CD8-positive, alpha-beta memory T cell (primary cell): Measurements from ENCODE around the gene FRMD4A. TPM values are rescaled to one million over a fixed set of nuclear protein-coding genes. Genes with fewer than 3 reads are reported as not detected.

Source experiments
- CTCF ChIA-PET: fragments of 350-600 bp; sonication (Branson Sonifier 250); formaldehyde crosslinking; loops from one replicate; lab custom pipeline; 2021; ENCODE audit warnings: antibody characterized with exemption; lab: Charles Lee
- POLR2A ChIA-PET: fragments of 350-600 bp; sonication (Branson Sonifier 250); formaldehyde crosslinking; loops from one replicate; lab custom pipeline; 2021; ENCODE audit warnings: antibody characterized with exemption; lab: Charles Lee
- DNase-seq, 5 donors: peaks; one replicate each; pipeline versions ENCODE4 v3.0.0 to v3.0.0-alpha.2; 2020 to 2022; ENCODE audit warnings: mixed read lengths in 1 of 5
- H3K27ac ChIP-seq: one replicate; pipeline ENCODE4 v1.7.0; 2013; ENCODE audit warnings: low read depth, mild to moderate bottlenecking, low read length, moderate library complexity
- H3K27me3 ChIP-seq: 2 replicates; pipeline ENCODE4 v1.7.0; 2013; ENCODE audit warnings: low read length, mild to moderate bottlenecking; ENCODE audit not compliant: insufficient read depth, poor library complexity, severe bottlenecking
- H3K36me3 ChIP-seq: 2 replicates; pipeline ENCODE4 v1.7.0; 2013; ENCODE audit warnings: mild to moderate bottlenecking, low read length, moderate library complexity; ENCODE audit not compliant: insufficient read depth
- H3K4me1 ChIP-seq: 2 replicates; pipeline ENCODE4 v1.7.0; 2013; ENCODE audit warnings: mild to moderate bottlenecking, low read length, moderate library complexity; ENCODE audit not compliant: insufficient read depth
- H3K4me3 ChIP-seq: 2 replicates; pipeline ENCODE4 v1.7.0; 2013; ENCODE audit warnings: mild to moderate bottlenecking, low read length
- H3K9me3 ChIP-seq: 2 replicates; pipeline ENCODE4 v1.7.0; 2013; ENCODE audit warnings: mild to moderate bottlenecking, low read length
- H3K27ac Mint-ChIP-seq, 8 donors: one replicate each; pipeline ENCODE4 v1.8.0; 2020 to 2021; ENCODE audit warnings: mixed read lengths in 8 of 8, mild to moderate bottlenecking in 6 of 8, inconsistent platforms in 3 of 8, moderate library complexity in 3 of 8
- H3K27me3 Mint-ChIP-seq, 2 donors: one replicate each; pipeline ENCODE4 v1.8.0; 2020 to 2021; ENCODE audit warnings: mixed read lengths in 2 of 2, mild to moderate bottlenecking in 1 of 2, moderate library complexity in 1 of 2
- H3K36me3 Mint-ChIP-seq, 3 donors: one replicate each; pipeline ENCODE4 v1.8.0; 2020 to 2021; ENCODE audit warnings: mixed read lengths in 3 of 3, inconsistent platforms in 1 of 3, mild to moderate bottlenecking in 1 of 3
- H3K4me1 Mint-ChIP-seq, 3 donors: one replicate each; pipeline ENCODE4 v1.8.0; 2020 to 2021; ENCODE audit warnings: mixed read lengths in 3 of 3, inconsistent platforms in 1 of 3, mild to moderate bottlenecking in 1 of 3
- H3K4me3 Mint-ChIP-seq, 7 donors: one replicate each; pipeline ENCODE4 v1.8.0; 2020 to 2021; ENCODE audit warnings: mixed read lengths in 7 of 7, mild to moderate bottlenecking in 6 of 7, moderate library complexity in 4 of 7, inconsistent platforms in 2 of 7
- H3K9me3 Mint-ChIP-seq, 5 donors: one replicate each; pipeline ENCODE4 v1.8.0; 2020 to 2022; ENCODE audit warnings: mixed read lengths in 5 of 5, mild to moderate bottlenecking in 3 of 5, moderate library complexity in 2 of 5, inconsistent platforms in 1 of 5
- polyA plus RNA-seq: library from polyadenylated mRNA; unstranded; fragments of 300-500 nt; fragmentation: Illumina TruSeq; gene quantifications from one replicate; pipeline ENCODE4 v1.2.3, GENCODE V29; 2021
- total RNA-seq, 2 experiments: library from RNA; stranded (reverse); gene quantifications; one replicate each; pipeline ENCODE4 v1.2.3, GENCODE V29; 2021

FRMD4A gene
- total and polyA plus RNA-seq, 3 experiments from 2014 or later = 0.21 to 2.7 (median 2.1) TPM

DNA sequence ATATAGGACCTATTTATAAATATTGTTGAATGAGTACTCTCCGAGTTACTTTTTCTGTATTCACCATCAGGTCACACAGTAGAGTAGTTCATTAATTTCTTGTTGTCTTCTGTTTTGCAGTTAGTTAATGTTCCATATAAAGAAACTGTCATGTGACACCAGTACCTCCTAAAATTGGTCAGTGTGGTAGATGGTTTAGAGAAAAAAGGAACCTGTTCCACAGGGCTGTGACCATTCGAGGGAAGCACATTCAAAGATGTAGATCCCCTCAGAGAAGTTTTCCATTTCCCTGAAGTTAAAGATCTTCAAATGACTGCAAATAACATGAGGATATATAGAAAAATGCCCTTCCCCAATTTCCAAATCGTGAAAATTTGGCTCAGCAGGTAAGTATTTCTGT lies 698.3 kb downstream of the FRMD4A start:
- H3K27me3 Mint-ChIP-seq = no peaks in the 10 kb centered on the region
- no peak overlapping the region for H3K4me3 Mint-ChIP-seq
- Histone ChIP-seq H3K4me1 (no peaks in the 10 kb centered on the region), H3K27ac (no peak overlapping the region), H3K27me3 (no peaks in the 10 kb centered on the region), H3K36me3 (peaks cover 10% of the 10 kb centered on the region), H3K4me3 (no peak overlapping the region), H3K9me3 (no peaks in the 10 kb centered on the region)
- CTCF ChIA-PET = no interaction called here
- POLR2A ChIA-PET = no interaction called here
- H3K9me3 Mint-ChIP-seq = no peaks in the 10 kb centered on the region
- H3K27ac Mint-ChIP-seq = no peak overlapping the region
- no peak for DNase-seq
- H3K4me1 Mint-ChIP-seq = no peaks in the 10 kb centered on the region
- H3K36me3 Mint-ChIP-seq = peaks cover 29 to 76% (median 30%) of the 10 kb centered on the region in 3 donors

DNA sequence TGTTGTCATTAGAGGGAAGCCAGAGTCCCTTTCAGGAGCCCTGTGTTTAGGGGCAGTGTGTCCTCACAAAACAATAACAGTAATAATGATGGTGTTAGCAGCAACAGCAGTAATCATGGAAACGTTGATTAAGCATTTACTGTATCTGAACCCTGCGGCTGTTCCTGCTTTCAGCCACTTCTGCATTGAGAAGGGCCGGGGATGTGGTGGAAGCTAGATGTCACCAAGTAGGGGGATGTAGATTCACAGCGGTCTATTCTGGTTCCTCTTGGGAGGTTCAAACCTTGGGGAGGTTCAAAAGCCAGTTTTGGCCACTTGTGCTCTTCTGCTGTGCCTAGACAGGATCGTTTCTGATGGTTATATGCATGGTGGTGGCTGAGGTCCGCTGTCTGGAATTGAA lies 699.1 kb downstream of the FRMD4A start:
- no peak overlapping the region for H3K27ac Mint-ChIP-seq
- Histone ChIP-seq H3K9me3 (no peaks in the 10 kb centered on the region), H3K4me1 (no peaks in the 10 kb centered on the region), H3K36me3 (peaks cover 7% of the 10 kb centered on the region), H3K27me3 (no peaks in the 10 kb centered on the region), H3K4me3 (no peak overlapping the region), H3K27ac (no peak overlapping the region)
- no peak for DNase-seq
- H3K4me1 Mint-ChIP-seq = no peaks in the 10 kb centered on the region
- H3K9me3 Mint-ChIP-seq = no peaks in the 10 kb centered on the region
- no peaks in the 10 kb centered on the region for H3K27me3 Mint-ChIP-seq
- peaks cover 26 to 70% (median 27%) of the 10 kb centered on the region in 3 donors for H3K36me3 Mint-ChIP-seq
- ChIA-PET POLR2A (no interaction called here), CTCF (no interaction called here)
- no peak overlapping the region for H3K4me3 Mint-ChIP-seq

DNA sequence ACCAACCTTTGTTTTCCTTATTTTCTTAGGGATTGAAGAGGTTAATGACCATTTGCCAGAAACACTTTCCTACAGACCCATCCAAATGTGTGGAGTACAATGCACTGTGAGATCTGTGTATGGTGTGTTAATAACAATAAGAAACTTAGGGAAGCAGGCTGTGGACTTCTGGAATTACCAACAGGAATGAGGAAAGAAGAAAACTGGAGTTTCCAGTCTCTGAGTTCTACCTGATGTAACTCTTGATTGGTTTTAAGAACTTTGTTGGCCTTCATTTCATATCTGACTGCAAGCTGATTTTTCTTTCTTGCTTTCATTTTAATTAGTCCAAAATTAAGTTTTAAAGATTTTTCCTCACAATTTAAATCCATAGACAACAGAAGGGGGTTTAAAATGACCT lies 700.5 kb downstream of the FRMD4A start:
- Histone ChIP-seq H3K36me3 (peaks cover 6% of the 10 kb centered on the region), H3K27ac (no peak overlapping the region), H3K4me1 (no peaks in the 10 kb centered on the region), H3K9me3 (no peaks in the 10 kb centered on the region), H3K4me3 (no peak overlapping the region), H3K27me3 (no peaks in the 10 kb centered on the region)
- Mint-ChIP-seq H3K27ac (no peak overlapping the region), H3K36me3 (peaks cover 20 to 63% (median 26%) of the 10 kb centered on the region in 3 donors), H3K27me3 (no peaks in the 10 kb centered on the region), H3K4me1 (no peaks in the 10 kb centered on the region), H3K9me3 (no peaks in the 10 kb centered on the region), H3K4me3 (no peak overlapping the region)
- CTCF ChIA-PET = no interaction called here
- POLR2A ChIA-PET = no interaction called here
- DNase-seq = no peak

DNA sequence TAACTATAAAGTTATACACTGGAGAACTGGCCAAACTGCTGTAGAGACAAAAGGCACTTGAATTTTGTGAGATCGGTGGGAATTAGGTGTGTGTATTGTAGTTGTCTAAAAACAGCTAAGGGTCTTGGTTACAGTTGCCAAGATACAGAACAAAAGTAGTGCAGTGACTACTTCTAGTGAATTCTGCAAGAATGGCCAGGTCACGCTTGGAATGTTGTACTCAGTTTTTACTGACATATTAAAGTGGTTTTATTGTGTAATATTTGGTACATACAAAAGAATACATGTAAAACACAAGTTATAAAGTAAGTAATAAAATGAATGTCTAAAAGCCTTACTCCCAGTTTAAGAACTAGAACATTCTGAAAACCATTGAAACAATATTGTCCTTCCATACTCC lies 701.6 kb downstream of the FRMD4A start:
- H3K4me3 ChIP-seq = no peak overlapping the region
- Mint-ChIP-seq H3K36me3 (peaks cover 14 to 61% (median 18%) of the 10 kb centered on the region in 3 donors), H3K9me3 (no peaks in the 10 kb centered on the region), H3K4me3 (no peak overlapping the region), H3K27me3 (no peaks in the 10 kb centered on the region), H3K4me1 (no peaks in the 10 kb centered on the region), H3K27ac (peak overlapping the region in 2 of 8 donors; percentile 3 to 22)
- ChIA-PET CTCF (interaction anchor here (0.6 kb wide), 1 partner anchor 10 kb away, joined by 3 read pairs; no protein-coding TSS in a partner anchor), POLR2A (no interaction called here)
- H3K36me3 ChIP-seq = peaks cover 6% of the 10 kb centered on the region
- H3K4me1 ChIP-seq = no peaks in the 10 kb centered on the region
- DNase-seq = no peak
- H3K27ac ChIP-seq = no peak overlapping the region
- H3K27me3 ChIP-seq = no peaks in the 10 kb centered on the region
- no peaks in the 10 kb centered on the region for H3K9me3 ChIP-seq

GRCh38 chr10:13628661-13629060 lies 702.1 kb downstream of the FRMD4A start:
- Mint-ChIP-seq H3K9me3 (no peaks in the 10 kb centered on the region), H3K27me3 (no peaks in the 10 kb centered on the region), H3K4me1 (no peaks in the 10 kb centered on the region), H3K36me3 (peaks cover 14 to 58% (median 19%) of the 10 kb centered on the region in 3 donors), H3K27ac (peak overlapping the region in 2 of 8 donors; percentile 3 to 22), H3K4me3 (no peak overlapping the region)
- no peaks in the 10 kb centered on the region for H3K27me3 ChIP-seq
- H3K27ac ChIP-seq = no peak overlapping the region
- no peaks in the 10 kb centered on the region for H3K4me1 ChIP-seq
- no peak overlapping the region for H3K4me3 ChIP-seq
- H3K36me3 ChIP-seq = peaks cover 6% of the 10 kb centered on the region
- no peak for DNase-seq
- ChIA-PET CTCF (interaction anchor here (0.6 kb wide), 1 partner anchor 11 kb away, joined by 3 read pairs; no protein-coding TSS in a partner anchor), POLR2A (no interaction called here)
- no peaks in the 10 kb centered on the region for H3K9me3 ChIP-seq

DNA sequence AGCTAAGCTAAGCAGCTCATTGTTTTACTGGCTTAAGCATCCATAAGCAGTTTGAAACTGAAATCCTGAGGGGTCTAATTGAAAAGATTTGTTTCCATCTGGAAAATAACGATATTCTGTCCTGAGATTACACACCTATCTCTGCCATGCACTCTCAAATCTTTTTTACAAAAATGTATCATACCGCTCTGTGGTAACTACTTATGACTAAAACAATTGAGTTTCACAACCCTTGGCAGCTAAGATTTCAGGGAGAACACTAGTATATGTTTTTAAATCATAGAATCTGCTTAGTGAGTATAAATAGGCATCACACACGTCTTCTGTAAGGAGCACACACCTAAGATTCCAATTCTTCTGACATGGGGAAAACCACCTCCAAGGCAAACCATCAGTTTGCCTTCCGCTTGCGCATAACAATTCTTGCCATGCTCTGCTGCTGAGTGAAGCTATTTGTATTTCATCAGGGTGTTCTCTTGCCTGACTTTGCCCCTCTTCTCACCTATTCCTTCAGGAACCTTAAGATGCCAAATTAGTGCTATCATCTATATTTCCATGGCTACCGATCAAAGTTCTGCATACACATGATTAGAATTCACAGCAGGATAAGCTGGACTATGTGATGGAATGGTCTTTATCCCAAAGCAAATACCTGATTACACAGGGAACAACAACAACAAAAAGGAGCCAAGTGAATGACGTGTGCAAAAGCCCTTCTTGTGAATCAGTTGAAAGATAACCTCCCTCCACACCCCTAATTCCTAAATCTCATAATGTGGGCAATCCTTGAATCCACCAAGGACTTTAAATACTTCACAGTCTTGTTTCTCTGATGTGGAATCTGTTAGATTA lies 703.0 kb downstream of the FRMD4A start:
- no peak overlapping the region for H3K4me3 Mint-ChIP-seq
- CTCF ChIA-PET = no interaction called here
- H3K9me3 ChIP-seq = no peaks in the 10 kb centered on the region
- H3K36me3 ChIP-seq = peaks cover 6% of the 10 kb centered on the region
- no peaks in the 10 kb centered on the region for H3K27me3 Mint-ChIP-seq
- H3K36me3 Mint-ChIP-seq = peaks cover 14 to 55% (median 19%) of the 10 kb centered on the region in 3 donors
- no peaks in the 10 kb centered on the region for H3K4me1 Mint-ChIP-seq
- no peaks in the 10 kb centered on the region for H3K27me3 ChIP-seq
- no peak overlapping the region for H3K27ac ChIP-seq
- no peak overlapping the region for H3K4me3 ChIP-seq
- H3K4me1 ChIP-seq = no peaks in the 10 kb centered on the region
- no peaks in the 10 kb centered on the region for H3K9me3 Mint-ChIP-seq
- POLR2A ChIA-PET = no interaction called here
- DNase-seq = no peak
- H3K27ac Mint-ChIP-seq = no peak overlapping the region

GRCh38 chr10:13624630-13625029 lies 706.1 kb downstream of the FRMD4A start:
- no peaks in the 10 kb centered on the region for H3K27me3 ChIP-seq
- no peak overlapping the region for H3K4me3 Mint-ChIP-seq
- H3K36me3 Mint-ChIP-seq = peaks cover 8 to 56% (median 13%) of the 10 kb centered on the region in 3 donors
- H3K4me1 ChIP-seq = no peaks in the 10 kb centered on the region
- DNase-seq = no peak
- no peaks in the 10 kb centered on the region for H3K9me3 Mint-ChIP-seq
- H3K9me3 ChIP-seq = no peaks in the 10 kb centered on the region
- H3K4me3 ChIP-seq = no peak overlapping the region
- H3K4me1 Mint-ChIP-seq = no peaks in the 10 kb centered on the region
- H3K36me3 ChIP-seq = no peaks in the 10 kb centered on the region
- CTCF ChIA-PET = no interaction called here
- POLR2A ChIA-PET = no interaction called here
- H3K27ac Mint-ChIP-seq = peak overlapping the region in 1 of 8 donors; percentile 4
- no peaks in the 10 kb centered on the region for H3K27me3 Mint-ChIP-seq
- H3K27ac ChIP-seq = no peak overlapping the region

DNA sequence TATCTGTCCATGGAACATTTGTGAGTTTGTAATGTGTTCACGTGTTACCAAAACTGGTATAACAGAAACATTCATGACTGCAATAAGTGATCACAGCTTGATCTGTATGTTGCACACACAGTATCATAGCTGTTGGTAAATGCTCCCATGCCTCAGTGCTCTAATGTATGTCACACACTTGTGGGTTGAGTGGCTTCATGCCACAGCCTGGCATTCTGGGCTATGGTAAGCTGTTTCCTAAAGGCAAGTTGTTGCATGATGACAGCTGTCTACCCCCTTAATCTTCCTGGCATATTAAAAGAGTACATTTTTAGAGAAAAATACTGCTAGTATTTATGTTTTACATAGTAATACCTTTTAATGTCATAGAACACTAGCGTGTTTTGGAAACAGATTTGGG lies 708.8 kb downstream of the FRMD4A start:
- no peaks in the 10 kb centered on the region for H3K9me3 ChIP-seq
- no peaks in the 10 kb centered on the region for H3K27me3 ChIP-seq
- H3K36me3 Mint-ChIP-seq = peaks cover 11 to 70% (median 21%) of the 10 kb centered on the region in 3 donors
- no peaks in the 10 kb centered on the region for H3K4me1 Mint-ChIP-seq
- POLR2A ChIA-PET = no interaction called here
- H3K27ac Mint-ChIP-seq = no peak overlapping the region
- no peak overlapping the region for H3K4me3 ChIP-seq
- no peak for DNase-seq
- CTCF ChIA-PET = no interaction called here
- no peak overlapping the region for H3K4me3 Mint-ChIP-seq
- no peak overlapping the region for H3K27ac ChIP-seq
- no peaks in the 10 kb centered on the region for H3K9me3 Mint-ChIP-seq
- no peaks in the 10 kb centered on the region for H3K27me3 Mint-ChIP-seq
- no peaks in the 10 kb centered on the region for H3K4me1 ChIP-seq
- H3K36me3 ChIP-seq = peaks cover 6% of the 10 kb centered on the region
